HCT116 (cell line): Measurements from ENCODE around the gene RARS2. TPM values are rescaled to one million over a fixed set of nuclear protein-coding genes. Genes with fewer than 3 reads are reported as not detected.

ENCODE experiments used
- ATAC-seq: fragments of 200-7000 bp; cut with Tn5 transposase; 2 replicates; pipeline ENCODE4 v1.9.1; 2020; ENCODE audit warnings: mild to moderate bottlenecking, moderate library complexity
- BruUV-seq: library from RNA; stranded (reverse); fragments of 400-500 nt; replicated peaks from 2 replicates; lab custom pipeline; 2021; lab: Mats Ljungman, UMichigan
- CTCF ChIA-PET: fragments of 300-600 bp; sonication (Branson Sonifier 250); formaldehyde crosslinking; loops from one replicate; lab custom pipeline; 2021; ENCODE audit warnings: antibody characterized with exemption; lab: Charles Lee
- POLR2A ChIA-PET: fragments of 300-600, 350-600 bp; sonication (Branson Sonifier 250); formaldehyde crosslinking; loops from one replicate; lab custom pipeline; 2021; ENCODE audit warnings: antibody characterized with exemption; lab: Charles Lee
- RAD21 ChIA-PET, 2 experiments: fragments of 300-600 bp; sonication (Branson Sonifier 250); formaldehyde crosslinking; loops; one replicate each; lab custom pipeline; 2023; ENCODE audit warnings: low total read pairs in 2 of 2; ENCODE audit not compliant: uncharacterized antibody in 2 of 2, unreplicated experiment in 2 of 2, low non-redundant PET in 1 of 2; lab: Charles Lee
- DNase-seq: peaks from one replicate; pipeline ENCODE4 v3.0.0-alpha.2; 2010; ENCODE audit warnings: low read depth, low spot score
- H2AFZ ChIP-seq: fragments of 200-600 bp; shearing (Covaris generic), sonication (generic); 2 replicates; pipeline ENCODE4 v1.6.1; 2017; ENCODE audit warnings: low read depth, mixed run types, mixed read lengths, antibody characterized with exemption, low read length; ENCODE audit not compliant: poor library complexity, severe bottlenecking
- H3K27ac ChIP-seq: 2 replicates; pipeline ENCODE4 v1.5.1; 2012; ENCODE audit warnings: low read depth, low read length
- H3K27me3 ChIP-seq: fragments of 200-600 bp; sonication (generic); 2 replicates; pipeline ENCODE4 v1.6.1; 2016; ENCODE audit warnings: mixed run types, low read length, mixed read lengths; ENCODE audit not compliant: insufficient read depth
- H3K36me3 ChIP-seq, 2 experiments: fragments of 200-500 bp in 1 of 2; fragments of 200-600 bp in 1 of 2; sonication (Bioruptor generic) in 1 of 2; sonication (generic) in 1 of 2; 2 replicates each; pipeline versions ENCODE4 v1.5.1 to v1.6.1; 2014 to 2016; ENCODE audit warnings: low read length in 2 of 2, inconsistent platforms in 1 of 2, mixed read lengths in 1 of 2, mixed run types in 1 of 2; ENCODE audit not compliant: insufficient read depth in 2 of 2, control insufficient read depth in 1 of 2
- H3K4me1 ChIP-seq, 2 experiments: fragments of 200-600 bp in 1 of 2; sonication (generic) in 1 of 2; 2 replicates each; pipeline versions ENCODE4 v1.5.1 to v1.6.1; 2012 to 2017; ENCODE audit warnings: low read length in 2 of 2, inconsistent platforms in 1 of 2, mild to moderate bottlenecking in 1 of 2, mixed read lengths in 1 of 2, mixed run types in 1 of 2, moderate library complexity in 1 of 2; ENCODE audit not compliant: insufficient read depth in 2 of 2, control insufficient read depth in 1 of 2
- H3K4me2 ChIP-seq: fragments of 200-600 bp; sonication (generic); 2 replicates; pipeline ENCODE4 v1.6.1; 2017; ENCODE audit warnings: mixed run types, low read length, mixed read lengths
- H3K4me3 ChIP-seq, 2 experiments: fragments of 200-600 bp in 1 of 2; sonication (generic) in 1 of 2; replicated peaks in 1 of 2; 2 replicates each; pipeline ENCODE4 v1.5.1; 2011 to 2016; ENCODE audit warnings: low read length in 2 of 2, control low read depth in 1 of 2, low read depth in 1 of 2, mild to moderate bottlenecking in 1 of 2, mixed read lengths in 1 of 2, mixed run types in 1 of 2
- H3K79me2 ChIP-seq: fragments of 200-600 bp; sonication (generic); 2 replicates; pipeline ENCODE4 v1.6.1; 2017; ENCODE audit warnings: mild to moderate bottlenecking, mixed run types, low read length, moderate library complexity, mixed read lengths; ENCODE audit not compliant: insufficient read depth
- H3K9ac ChIP-seq: fragments of 200-600 bp; sonication (generic); 2 replicates; pipeline ENCODE4 v1.6.1; 2016; ENCODE audit warnings: low read length, mixed read lengths
- H3K9me2 ChIP-seq: fragments of 200-600 bp; sonication (generic), shearing (Covaris generic); 2 replicates; pipeline ENCODE4 v1.6.1; 2017; ENCODE audit warnings: mixed run types, mild to moderate bottlenecking, moderate library complexity; ENCODE audit not compliant: insufficient read depth
- H3K9me3 ChIP-seq, 2 experiments: fragments of 200-500 bp in 1 of 2; fragments of 200-600 bp in 1 of 2; sonication (Bioruptor generic) in 1 of 2; sonication (generic) in 1 of 2; 2 replicates each; pipeline ENCODE4 v1.6.1; 2014 to 2017; ENCODE audit warnings: low read length in 2 of 2, mixed read lengths in 2 of 2, inconsistent platforms in 1 of 2, low read depth in 1 of 2, mild to moderate bottlenecking in 1 of 2, mixed run types in 1 of 2, moderate library complexity in 1 of 2; ENCODE audit not compliant: control insufficient read depth in 1 of 2, insufficient read depth in 1 of 2
- H4K20me1 ChIP-seq: fragments of 200-600 bp; sonication (generic), shearing (Covaris generic); 2 replicates; pipeline ENCODE4 v1.6.1; 2017; ENCODE audit warnings: mixed run types, mild to moderate bottlenecking, moderate library complexity; ENCODE audit not compliant: insufficient read depth
- ATF3 ChIP-seq: IDR thresholded peaks from 2 replicates; pipeline ENCODE4 v1.6.1; 2012
- CBX3 ChIP-seq: IDR thresholded peaks from 2 replicates; pipeline ENCODE4 v1.6.1; 2012; ENCODE audit warnings: low read depth
- CEBPB ChIP-seq: IDR thresholded peaks from 2 replicates; pipeline ENCODE4 v1.6.1; 2012; ENCODE audit warnings: low read depth
- EGR1 ChIP-seq: IDR thresholded peaks from 2 replicates; pipeline ENCODE4 v1.6.1; 2012; ENCODE audit warnings: low read depth
- ELF1 ChIP-seq: IDR thresholded peaks from 2 replicates; pipeline ENCODE4 v1.6.1; 2012; ENCODE audit warnings: low read depth, borderline replicate concordance
- EZH2 ChIP-seq: fragments of 200-600 bp; sonication (generic); IDR thresholded peaks from 2 replicates; pipeline ENCODE4 v1.6.1; 2017; ENCODE audit warnings: antibody characterized with exemption, mixed run types
- EZH2phosphoT487 ChIP-seq: fragments of 200-600 bp; IDR thresholded peaks from 2 replicates; pipeline ENCODE4 v1.6.1; 2018; ENCODE audit warnings: antibody characterized with exemption, borderline replicate concordance
- FOSL1 ChIP-seq: IDR thresholded peaks from 2 replicates; pipeline ENCODE4 v1.6.1; 2012; ENCODE audit warnings: low read depth
- JUND ChIP-seq: IDR thresholded peaks from 2 replicates; pipeline ENCODE4 v1.6.1; 2012
- POLR2A ChIP-seq: IDR thresholded peaks from 2 replicates; pipeline ENCODE4 v1.7.0; 2011; ENCODE audit warnings: borderline replicate concordance; ENCODE audit not compliant: insufficient read depth, insufficient read length; ENCODE audit errors: extremely low read depth
- POLR2AphosphoS5 ChIP-seq: IDR thresholded peaks from 2 replicates; pipeline ENCODE4 v1.6.1; 2011; ENCODE audit warnings: mild to moderate bottlenecking, low read depth, low read length, moderate library complexity
- SIN3A ChIP-seq: IDR thresholded peaks from 2 replicates; pipeline ENCODE4 v1.6.1; 2012; ENCODE audit warnings: low read depth
- SP1 ChIP-seq: IDR thresholded peaks from 2 replicates; pipeline ENCODE4 v1.6.1; 2012; ENCODE audit warnings: low read depth
- YY1 ChIP-seq: IDR thresholded peaks from 2 replicates; pipeline ENCODE4 v1.6.1; 2011; ENCODE audit warnings: low read length, low read depth, moderate library complexity, mild to moderate bottlenecking; ENCODE audit not compliant: insufficient replicate concordance; ENCODE audit errors: extremely low read depth
- ZFX ChIP-seq: fragments of 450-650 bp; IDR thresholded peaks from 2 replicates; pipeline ENCODE4 v1.6.1; 2017
- ZNF274 ChIP-seq: fragments of 200-500 bp; sonication (Bioruptor generic); IDR thresholded peaks from 2 replicates; pipeline ENCODE4 v1.6.1; 2014; ENCODE audit warnings: mild to moderate bottlenecking, low read depth, low read length, inconsistent platforms
- intact Hi-C: fragments of 100-400 bp; cut with micrococcal nuclease; formaldehyde crosslinking; loops from 2 replicates; pipeline ENCODE4 v1.10.0; 2022
- total RNA-seq: library from RNA; stranded (reverse); gene quantifications from one replicate; pipeline ENCODE4 v1.2.1, GENCODE V29; 2021; ENCODE audit not compliant: unreplicated experiment
- TF ChIP-seq, protein P1 (sequence below): IDR thresholded peaks from 2 replicates; pipeline ENCODE4 v1.6.1; 2012
- TF ChIP-seq, protein P2 (sequence below), 3 experiments: fragments of 200-600 bp in 1 of 3; sonication (generic) in 1 of 3; IDR thresholded peaks in 2 of 3; conservative IDR thresholded peaks in 1 of 3; 2 replicates each; pipeline ENCODE4 v1.5.1; 2012 to 2017; ENCODE audit warnings: low read depth in 2 of 3, low read length in 2 of 3, antibody characterized with exemption in 1 of 3, borderline replicate concordance in 1 of 3, control low read depth in 1 of 3, mild to moderate bottlenecking in 1 of 3, mixed read lengths in 1 of 3, mixed run types in 1 of 3, moderate library complexity in 1 of 3; ENCODE audit not compliant: insufficient read depth in 1 of 3

RARS2 gene
- total RNA-seq, 1 experiment from 2014 or later = 34.8 TPM

DNA sequence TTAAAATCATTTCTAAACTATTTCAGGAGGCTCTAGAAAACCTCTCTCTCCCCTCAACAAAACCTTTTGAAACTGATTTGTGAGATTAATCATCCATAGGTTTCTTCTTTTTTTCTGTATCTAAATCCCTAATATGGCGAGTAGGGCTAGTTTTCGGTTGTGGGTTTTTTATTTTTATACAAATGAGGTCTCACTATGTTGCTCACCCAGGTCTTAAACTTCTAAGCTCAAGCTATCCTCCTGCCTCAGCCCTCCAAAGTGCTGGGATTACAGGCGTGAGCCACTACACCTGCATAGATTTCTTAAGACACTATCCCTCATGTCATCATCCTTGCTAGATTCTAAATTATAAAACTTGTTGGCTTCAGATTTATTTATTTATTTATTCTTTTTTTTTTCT is 44.1 kb upstream of the RARS2 start:
- no peak for TF ChIP-seq EZH2phosphoT487
- no peak for TF ChIP-seq ATF3
- TF ChIP-seq FOSL1 = no peak
- no peak for TF ChIP-seq JUND
- TF ChIP-seq, protein P1, sequence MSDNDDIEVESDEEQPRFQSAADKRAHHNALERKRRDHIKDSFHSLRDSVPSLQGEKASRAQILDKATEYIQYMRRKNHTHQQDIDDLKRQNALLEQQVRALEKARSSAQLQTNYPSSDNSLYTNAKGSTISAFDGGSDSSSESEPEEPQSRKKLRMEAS = no peak
- TF ChIP-seq CEBPB = no peak
- no peak for TF ChIP-seq ELF1
- no peak for TF ChIP-seq EZH2
- no peak for TF ChIP-seq POLR2A
- no peak for TF ChIP-seq POLR2AphosphoS5
- no peak for TF ChIP-seq CBX3
- TF ChIP-seq EGR1 = no peak
- no peak for TF ChIP-seq ZNF274
- no peak for TF ChIP-seq ZFX
- TF ChIP-seq SP1 = no peak
- TF ChIP-seq SIN3A = no peak
- TF ChIP-seq, protein P2, sequence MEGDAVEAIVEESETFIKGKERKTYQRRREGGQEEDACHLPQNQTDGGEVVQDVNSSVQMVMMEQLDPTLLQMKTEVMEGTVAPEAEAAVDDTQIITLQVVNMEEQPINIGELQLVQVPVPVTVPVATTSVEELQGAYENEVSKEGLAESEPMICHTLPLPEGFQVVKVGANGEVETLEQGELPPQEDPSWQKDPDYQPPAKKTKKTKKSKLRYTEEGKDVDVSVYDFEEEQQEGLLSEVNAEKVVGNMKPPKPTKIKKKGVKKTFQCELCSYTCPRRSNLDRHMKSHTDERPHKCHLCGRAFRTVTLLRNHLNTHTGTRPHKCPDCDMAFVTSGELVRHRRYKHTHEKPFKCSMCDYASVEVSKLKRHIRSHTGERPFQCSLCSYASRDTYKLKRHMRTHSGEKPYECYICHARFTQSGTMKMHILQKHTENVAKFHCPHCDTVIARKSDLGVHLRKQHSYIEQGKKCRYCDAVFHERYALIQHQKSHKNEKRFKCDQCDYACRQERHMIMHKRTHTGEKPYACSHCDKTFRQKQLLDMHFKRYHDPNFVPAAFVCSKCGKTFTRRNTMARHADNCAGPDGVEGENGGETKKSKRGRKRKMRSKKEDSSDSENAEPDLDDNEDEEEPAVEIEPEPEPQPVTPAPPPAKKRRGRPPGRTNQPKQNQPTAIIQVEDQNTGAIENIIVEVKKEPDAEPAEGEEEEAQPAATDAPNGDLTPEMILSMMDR (IDR thresholded peaks at IDR 0.05 in 2 of 3, conservative IDR thresholded peaks at IDR 0.05 in 1 of 3; ENCODE audit: borderline replicate concordance in 1 of 3, insufficient read depth in 1 of 3, low read depth in 2 of 3, low read length in 2 of 3) = no peak
- no peak for TF ChIP-seq YY1
- ChIA-PET RAD21 (no interaction called here), CTCF (no interaction called here), POLR2A (no interaction called here)
- Histone ChIP-seq H3K79me2 (no peaks in the 10 kb centered on the region), H4K20me1 (no peaks in the 10 kb centered on the region), H3K36me3 (peaks cover 0 to 5% of the 10 kb centered on the region in 2 experiments; a peak in 2 of 4 replicates), H3K9me2 (no peaks in the 10 kb centered on the region), H3K27ac (no peak overlapping the region), H3K4me3 (no peak overlapping the region), H3K9me3 (no peaks in the 10 kb centered on the region), H3K4me2 (no peak overlapping the region), H3K4me1 (no peaks in the 10 kb centered on the region), H3K27me3 (no peaks in the 10 kb centered on the region), H2AFZ (no peak overlapping the region), H3K9ac (no peak overlapping the region)
- BruUV-seq = no TSS peak
- DNase-seq (no peak), ATAC-seq (no peak)
- intact Hi-C loops = no loop called here
